HG03378 (cell line): ENCODE measurements around the gene FBXW10B.
A peak's percentile ranks its signal among the peaks of the same experiment; 100 is the strongest.
"Not testable (repeated sequence)": the region's sequence is repeated elsewhere in the genome, so short reads cannot be mapped to it uniquely, and the experiment has no call there.

Source experiments
- ATAC-seq: cut with Tn5 transposase; IDR thresholded peaks from one replicate; pipeline ENCODE4 v1.9.1; 2021; ENCODE audit warnings: mild to moderate bottlenecking, moderate library complexity; ENCODE audit not compliant: unreplicated experiment

Gene FBXW10B

GRCh38 chr17:15619331-15620058 lies at the start of gene FBXW10B:
TSS of gene FBXW10B (minus strand) at chr17:15619704. CDS start at chr17:15619512, 192 bp downstream.
- ATAC-seq, result not testable (repeated sequence)

GRCh38 chr17:15663691-15664090 lies 44.2 kb upstream of the FBXW10B start:
- no peak for ATAC-seq

GRCh38 chr17:15663176-15663575 lies 43.7 kb upstream of the FBXW10B start:
- ATAC-seq, result no peak

GRCh38 chr17:15662681-15663080 lies 43.2 kb upstream of the FBXW10B start:
- ATAC-seq, result no peak

- no peak for ATAC-seq
Observed at GRCh38 chr17:15660077-15660476, 40.6 kb upstream of the FBXW10B start.

GRCh38 chr17:15659663-15660062 lies 40.2 kb upstream of the FBXW10B start:
- ATAC-seq, result no peak

GRCh38 chr17:15659236-15659635 lies 39.7 kb upstream of the FBXW10B start:
- no peak for ATAC-seq

- no peak for ATAC-seq
Observed at GRCh38 chr17:15658296-15658695, 38.8 kb upstream of the FBXW10B start.

- ATAC-seq, result no peak
Observed at GRCh38 chr17:15657868-15658267, 38.4 kb upstream of the FBXW10B start.

GRCh38 chr17:15654886-15655561 lies 35.5 kb upstream of the FBXW10B start:
- no peak for ATAC-seq

- ATAC-seq, result not testable (repeated sequence)
Observed at GRCh38 chr17:15654401-15654800, 34.9 kb upstream of the FBXW10B start.

GRCh38 chr17:15652960-15653359 lies 33.5 kb upstream of the FBXW10B start:
- no peak for ATAC-seq

- ATAC-seq, result peak; percentile 93
Observed at GRCh38 chr17:15651583-15652110, 32.1 kb upstream of the FBXW10B start.

- ATAC-seq, result no peak
Observed at GRCh38 chr17:15650741-15651582, 31.5 kb upstream of the FBXW10B start.

- ATAC-seq, result no peak
Observed at GRCh38 chr17:15649861-15650421, 30.4 kb upstream of the FBXW10B start.

GRCh38 chr17:15648386-15648785 lies 28.9 kb upstream of the FBXW10B start:
- no peak for ATAC-seq

GRCh38 chr17:15645942-15646312 lies 26.4 kb upstream of the FBXW10B start:
- peak; percentile 31 for ATAC-seq

GRCh38 chr17:15645099-15645941 lies 25.8 kb upstream of the FBXW10B start:
- ATAC-seq, result peak; percentile 54

- not testable (repeated sequence) for ATAC-seq
Observed at GRCh38 chr17:15642505-15643251, 23.2 kb upstream of the FBXW10B start.
